Dendritic cell treated with granulocyte-macrophage colony-stimulating factor and Interleukin-4, amounts not matched to agents 40 ng/mL and 50 ng/mL, for 4 days (primary cell): ENCODE results near the gene ABCB8.

ENCODE experiments used
- H3K27ac Mint-ChIP-seq: one replicate; pipeline ENCODE4 v1.8.0; 2022; ENCODE audit warnings: mild to moderate bottlenecking, mixed read lengths
- H3K27me3 Mint-ChIP-seq: one replicate; pipeline ENCODE4 v1.8.0; 2022; ENCODE audit warnings: mild to moderate bottlenecking, mixed read lengths
- H3K36me3 Mint-ChIP-seq: one replicate; pipeline ENCODE4 v1.8.0; 2022; ENCODE audit warnings: low read depth, mixed read lengths
- H3K4me1 Mint-ChIP-seq: one replicate; pipeline ENCODE4 v1.8.0; 2022; ENCODE audit warnings: low read depth, mixed read lengths
- H3K4me3 Mint-ChIP-seq: one replicate; pipeline ENCODE4 v1.8.0; 2022; ENCODE audit warnings: mild to moderate bottlenecking, moderate library complexity, mixed read lengths
- H3K9me3 Mint-ChIP-seq: one replicate; pipeline ENCODE4 v1.8.0; 2022; ENCODE audit warnings: mixed read lengths
- intact Hi-C: fragments of 100-400 bp; cut with micrococcal nuclease; formaldehyde crosslinking; loops from one replicate; pipeline ENCODE4 v1.15.0; 2022

ABCB8 gene

DNA sequence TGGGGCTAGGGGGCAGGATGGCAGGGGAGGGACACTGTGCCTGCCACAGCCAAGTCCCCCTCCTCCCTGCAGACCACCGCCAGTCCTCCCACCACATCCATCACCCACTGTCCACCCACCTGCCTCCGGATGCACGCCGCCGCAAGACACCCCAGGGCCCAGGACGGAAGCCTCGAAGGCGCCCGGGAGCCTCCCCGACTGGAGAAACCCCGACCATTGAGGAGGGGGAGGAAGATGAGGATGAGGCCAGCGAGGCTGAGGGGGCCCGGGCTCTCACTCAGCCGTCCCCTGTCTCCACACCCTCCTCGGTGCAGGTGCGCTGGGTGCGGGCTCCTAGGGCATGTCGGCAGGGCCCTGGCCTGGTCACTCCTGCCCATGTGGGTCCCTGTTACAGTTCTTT lies 36.2 kb downstream of the ABCB8 start:
- H3K4me1 Mint-ChIP-seq = peaks cover 24% of the 10 kb centered on the region
- no peak overlapping the region for H3K4me3 Mint-ChIP-seq
- no peak overlapping the region for H3K27ac Mint-ChIP-seq
- peaks cover 93% of the 10 kb centered on the region for H3K36me3 Mint-ChIP-seq
- H3K9me3 Mint-ChIP-seq = no peaks in the 10 kb centered on the region
- intact Hi-C loops = no loop called here
- no peaks in the 10 kb centered on the region for H3K27me3 Mint-ChIP-seq

DNA sequence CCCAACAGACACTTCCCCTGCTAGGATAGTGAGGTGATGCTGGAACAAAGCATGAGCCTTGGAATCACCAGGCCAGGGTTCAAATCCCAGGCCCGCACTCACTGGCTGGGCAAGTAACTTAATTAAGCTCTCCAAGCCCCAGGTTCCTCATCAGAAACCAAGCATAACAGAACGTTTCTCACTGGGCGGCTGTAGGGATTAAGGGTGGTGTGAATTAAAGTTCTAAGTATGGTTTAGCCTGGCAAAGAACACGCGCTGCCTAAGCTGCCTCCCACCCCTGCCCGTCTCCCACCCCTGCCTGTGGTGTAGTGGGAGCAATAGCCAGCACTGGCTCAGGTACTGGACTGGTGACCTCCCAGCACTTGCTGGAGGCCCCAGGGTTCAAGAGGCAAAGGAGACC lies 36.7 kb downstream of the ABCB8 start:
- Mint-ChIP-seq H3K27ac (no peak overlapping the region), H3K4me3 (no peak overlapping the region), H3K36me3 (peaks cover 93% of the 10 kb centered on the region)

DNA sequence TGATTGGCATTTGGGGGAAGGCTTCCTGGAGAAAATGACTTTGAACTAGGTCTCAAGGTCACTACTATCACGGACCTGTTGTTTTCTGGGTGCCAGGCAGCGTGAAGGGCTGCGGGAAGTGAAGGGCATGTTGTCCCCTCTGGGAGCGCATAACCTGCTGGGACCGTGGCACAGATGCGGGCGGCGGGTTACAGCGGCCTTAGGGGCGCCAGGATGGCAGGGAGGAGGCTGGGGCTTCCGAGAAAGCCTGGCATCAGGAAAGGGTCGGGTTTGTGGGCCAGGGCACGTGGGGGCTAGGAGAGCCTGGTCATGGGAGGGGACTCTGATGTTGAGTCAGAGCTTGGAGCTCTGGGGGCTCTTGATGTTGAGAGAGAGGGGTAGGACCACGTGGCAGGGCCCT lies 37.3 kb downstream of the ABCB8 start:
- no peaks in the 10 kb centered on the region for H3K9me3 Mint-ChIP-seq
- H3K36me3 Mint-ChIP-seq = peaks cover 95% of the 10 kb centered on the region
- intact Hi-C loops = no loop called here
- no peaks in the 10 kb centered on the region for H3K27me3 Mint-ChIP-seq
- H3K27ac Mint-ChIP-seq = no peak overlapping the region
- peaks cover 16% of the 10 kb centered on the region for H3K4me1 Mint-ChIP-seq
- no peak overlapping the region for H3K4me3 Mint-ChIP-seq

More for the DNA sequence above, 36.7 kb downstream of the ABCB8 start:
- intact Hi-C loops = no loop called here
- H3K4me1 Mint-ChIP-seq = peaks cover 22% of the 10 kb centered on the region
- no peaks in the 10 kb centered on the region for H3K27me3 Mint-ChIP-seq
- H3K9me3 Mint-ChIP-seq = no peaks in the 10 kb centered on the region

DNA sequence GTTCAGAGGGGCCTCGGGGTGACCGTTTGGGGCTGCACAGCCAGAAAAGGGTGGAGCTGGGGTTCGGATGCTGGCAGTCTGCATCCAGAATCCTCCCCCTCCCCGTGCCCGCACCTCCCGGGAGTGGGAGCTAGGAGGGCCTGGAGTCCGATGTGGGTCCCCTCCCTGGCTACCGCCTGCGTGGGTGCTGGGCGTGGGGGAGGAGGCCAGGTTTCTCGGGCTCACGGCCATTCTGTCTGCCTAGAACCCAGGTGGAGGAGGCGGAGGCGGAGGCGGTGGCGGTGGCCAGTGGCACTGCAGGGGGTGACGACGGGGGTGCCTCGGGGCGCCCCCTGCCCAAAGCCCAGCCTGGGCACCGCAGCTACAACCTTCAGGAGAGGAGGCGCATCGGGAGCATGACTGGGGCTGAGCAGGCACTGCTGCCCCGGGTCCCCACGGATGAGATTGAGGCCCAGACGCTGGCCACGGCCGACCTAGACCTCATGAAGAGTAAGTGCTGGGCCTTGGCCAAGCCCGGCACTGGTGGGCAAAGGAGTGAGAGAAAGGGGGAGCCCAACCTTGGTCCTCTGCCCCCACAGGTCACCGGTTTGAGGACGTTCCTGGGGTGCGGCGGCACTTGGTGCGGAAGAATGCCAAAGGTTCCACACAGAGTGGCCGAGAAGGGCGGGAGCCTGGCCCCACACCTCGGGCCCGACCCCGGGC lies 38.2 kb downstream of the ABCB8 start:
- Mint-ChIP-seq H3K27ac (no peak overlapping the region), H3K27me3 (no peaks in the 10 kb centered on the region), H3K4me3 (no peak overlapping the region), H3K36me3 (peaks cover 100% of the 10 kb centered on the region), H3K4me1 (peaks cover 7% of the 10 kb centered on the region), H3K9me3 (no peaks in the 10 kb centered on the region)
- intact Hi-C loops = no loop called here

DNA sequence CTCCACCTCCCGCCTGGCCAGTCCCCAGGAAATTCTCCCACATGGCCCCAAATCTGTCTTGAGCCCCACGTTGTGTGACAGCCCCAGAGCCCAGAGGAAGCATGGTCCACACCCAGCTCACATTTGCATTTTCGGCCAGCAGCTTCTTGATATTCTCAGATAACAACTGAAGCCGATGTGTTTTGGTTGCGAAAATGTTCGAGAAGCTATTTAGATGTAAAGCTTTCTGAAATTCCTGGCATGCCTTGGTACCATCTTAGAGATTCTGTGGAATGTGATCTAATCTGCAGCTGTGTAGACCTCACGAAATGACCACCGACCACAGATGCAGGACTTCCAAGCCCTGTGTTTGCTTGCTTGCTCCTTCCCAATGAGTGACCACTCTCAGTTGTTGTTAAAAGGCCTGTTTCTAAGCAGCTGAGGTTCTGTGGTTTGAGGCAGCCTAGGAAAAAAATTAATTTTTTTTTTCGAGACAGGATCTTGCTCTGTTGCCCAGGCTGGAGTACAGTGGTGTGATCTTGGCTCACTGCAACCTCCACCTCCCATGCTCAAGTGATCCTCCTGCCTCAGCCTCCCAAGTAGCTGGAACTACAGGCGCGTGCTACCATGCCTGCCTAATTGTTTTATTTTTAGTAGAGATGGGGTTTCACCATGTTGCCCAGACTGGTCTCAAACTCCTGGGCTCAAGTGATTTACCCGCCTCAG lies 40.0 kb downstream of the ABCB8 start:
- Mint-ChIP-seq H3K36me3 (peaks cover 100% of the 10 kb centered on the region), H3K27ac (no peak overlapping the region)
- intact Hi-C loops = no loop called here

DNA sequence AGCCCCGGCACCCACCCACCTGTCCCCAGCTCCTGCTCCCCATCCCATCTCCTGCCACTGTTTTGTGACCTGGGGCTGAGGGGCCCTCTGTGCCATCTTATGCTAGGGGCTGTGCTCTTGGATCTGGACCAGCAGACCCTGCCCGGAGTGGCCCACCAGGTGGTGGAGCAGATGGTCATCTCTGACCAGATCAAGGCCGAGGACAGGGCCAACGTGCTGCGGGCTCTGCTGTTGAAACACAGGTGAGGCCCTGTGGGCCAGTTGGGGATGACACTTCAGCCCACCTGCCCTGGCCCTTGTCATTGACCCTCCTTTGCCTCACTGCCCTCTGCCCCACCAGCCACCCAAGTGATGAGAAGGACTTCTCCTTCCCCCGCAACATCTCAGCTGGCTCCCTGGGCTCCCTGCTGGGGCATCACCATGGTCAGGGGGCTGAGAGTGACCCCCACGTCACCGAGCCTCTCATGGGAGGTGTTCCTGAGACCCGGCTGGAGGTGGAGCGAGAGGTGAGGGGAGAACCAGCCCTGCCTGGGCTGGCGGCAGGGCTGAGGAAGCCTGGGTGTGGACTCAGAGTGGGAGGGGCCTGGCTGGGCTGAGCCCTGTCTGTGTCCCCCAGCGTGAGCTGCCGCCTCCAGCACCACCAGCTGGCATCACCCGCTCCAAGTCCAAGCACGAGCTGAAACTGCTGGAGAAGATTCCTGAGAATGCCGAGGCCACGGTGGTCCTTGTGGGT lies 41.8 kb downstream of the ABCB8 start:
- H3K27me3 Mint-ChIP-seq = no peaks in the 10 kb centered on the region
- no peaks in the 10 kb centered on the region for H3K9me3 Mint-ChIP-seq
- intact Hi-C loops = no loop called here
- H3K4me3 Mint-ChIP-seq = no peak overlapping the region
- H3K27ac Mint-ChIP-seq = no peak overlapping the region
- H3K4me1 Mint-ChIP-seq = no peaks in the 10 kb centered on the region
- peaks cover 100% of the 10 kb centered on the region for H3K36me3 Mint-ChIP-seq

More for the DNA sequence above, 40.0 kb downstream of the ABCB8 start:
- H3K27me3 Mint-ChIP-seq = no peaks in the 10 kb centered on the region
- H3K4me1 Mint-ChIP-seq = no peaks in the 10 kb centered on the region
- H3K4me3 Mint-ChIP-seq = no peak overlapping the region
- no peaks in the 10 kb centered on the region for H3K9me3 Mint-ChIP-seq

DNA sequence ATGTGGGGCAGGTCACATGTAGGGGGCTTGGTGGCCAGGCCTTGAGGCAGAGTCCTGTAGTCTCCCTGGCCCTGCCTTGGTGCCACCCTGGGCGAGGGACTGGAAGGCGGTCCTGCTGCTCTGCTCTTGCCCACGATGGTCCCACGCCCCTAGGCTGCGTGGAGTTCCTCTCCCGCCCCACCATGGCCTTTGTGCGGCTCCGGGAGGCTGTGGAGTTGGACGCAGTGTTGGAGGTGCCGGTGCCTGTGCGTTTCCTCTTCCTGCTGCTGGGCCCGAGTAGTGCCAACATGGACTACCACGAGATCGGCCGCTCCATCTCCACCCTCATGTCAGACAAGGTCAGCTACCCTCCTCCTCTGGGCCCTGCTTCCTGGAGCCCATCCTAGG lies 42.3 kb downstream of the ABCB8 start:
- H3K27ac Mint-ChIP-seq = no peak overlapping the region
- H3K27me3 Mint-ChIP-seq = no peaks in the 10 kb centered on the region
- no peaks in the 10 kb centered on the region for H3K4me1 Mint-ChIP-seq
- H3K36me3 Mint-ChIP-seq = peaks cover 100% of the 10 kb centered on the region
- no peaks in the 10 kb centered on the region for H3K9me3 Mint-ChIP-seq
- no peak overlapping the region for H3K4me3 Mint-ChIP-seq
- intact Hi-C loops = no loop called here

DNA sequence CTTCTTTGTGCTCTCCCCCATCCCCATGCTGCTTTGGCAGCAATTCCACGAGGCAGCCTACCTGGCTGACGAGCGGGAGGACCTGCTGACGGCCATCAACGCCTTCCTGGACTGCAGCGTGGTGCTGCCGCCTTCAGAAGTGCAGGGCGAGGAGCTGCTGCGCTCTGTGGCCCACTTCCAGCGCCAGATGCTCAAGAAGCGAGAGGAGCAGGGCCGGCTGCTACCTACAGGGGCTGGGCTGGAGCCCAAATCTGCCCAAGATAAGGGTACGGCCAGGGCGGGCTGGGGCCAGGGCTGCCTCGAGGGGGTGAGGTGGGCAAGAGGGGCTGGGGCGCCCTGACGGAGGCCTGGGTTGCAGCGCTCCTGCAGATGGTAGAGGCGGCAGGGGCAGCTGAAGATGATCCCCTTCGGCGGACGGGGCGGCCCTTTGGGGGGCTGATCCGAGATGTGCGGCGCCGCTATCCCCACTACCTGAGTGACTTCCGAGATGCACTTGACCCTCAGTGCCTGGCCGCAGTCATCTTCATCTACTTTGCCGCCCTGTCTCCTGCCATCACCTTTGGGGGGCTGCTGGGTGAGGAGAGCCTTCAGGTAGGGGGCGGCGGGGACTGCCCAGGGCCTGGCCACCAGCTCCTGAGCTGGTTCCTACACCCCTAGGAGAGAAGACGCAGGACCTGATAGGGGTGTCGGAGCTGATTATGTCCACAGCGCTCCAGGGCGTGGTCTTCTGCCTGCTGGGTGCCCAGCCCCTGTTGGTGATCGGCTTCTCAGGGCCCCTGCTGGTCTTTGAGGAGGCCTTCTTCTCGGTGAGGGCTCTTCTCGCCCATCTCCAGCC lies 43.0 kb downstream of the ABCB8 start:
- peaks cover 100% of the 10 kb centered on the region for H3K36me3 Mint-ChIP-seq
- H3K27ac Mint-ChIP-seq = no peak overlapping the region
- H3K9me3 Mint-ChIP-seq = no peaks in the 10 kb centered on the region
- intact Hi-C loops = no loop called here
- H3K4me1 Mint-ChIP-seq = peaks cover 5% of the 10 kb centered on the region
- H3K4me3 Mint-ChIP-seq = no peak overlapping the region
- H3K27me3 Mint-ChIP-seq = no peaks in the 10 kb centered on the region

DNA sequence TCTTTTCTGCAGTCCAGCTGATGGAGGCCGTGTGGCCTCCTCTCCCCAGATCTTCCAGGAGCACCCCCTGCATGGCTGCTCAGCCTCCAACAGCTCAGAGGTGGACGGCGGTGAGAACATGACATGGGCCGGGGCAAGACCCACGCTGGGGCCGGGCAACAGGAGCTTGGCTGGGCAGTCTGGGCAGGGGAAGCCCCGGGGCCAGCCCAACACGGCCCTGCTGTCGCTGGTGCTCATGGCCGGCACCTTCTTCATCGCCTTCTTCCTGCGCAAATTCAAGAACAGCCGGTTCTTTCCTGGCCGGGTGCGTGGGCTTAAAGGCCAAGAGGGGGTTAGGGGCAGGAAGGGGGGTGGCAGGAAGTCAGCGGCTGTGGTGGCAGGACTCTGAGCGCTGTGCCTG lies 45.7 kb downstream of the ABCB8 start:
- intact Hi-C loops = no loop called here
- Mint-ChIP-seq H3K4me3 (no peak overlapping the region), H3K9me3 (no peaks in the 10 kb centered on the region), H3K4me1 (peaks cover 22% of the 10 kb centered on the region), H3K27ac (no peak overlapping the region), H3K36me3 (peaks cover 100% of the 10 kb centered on the region), H3K27me3 (no peaks in the 10 kb centered on the region)

DNA sequence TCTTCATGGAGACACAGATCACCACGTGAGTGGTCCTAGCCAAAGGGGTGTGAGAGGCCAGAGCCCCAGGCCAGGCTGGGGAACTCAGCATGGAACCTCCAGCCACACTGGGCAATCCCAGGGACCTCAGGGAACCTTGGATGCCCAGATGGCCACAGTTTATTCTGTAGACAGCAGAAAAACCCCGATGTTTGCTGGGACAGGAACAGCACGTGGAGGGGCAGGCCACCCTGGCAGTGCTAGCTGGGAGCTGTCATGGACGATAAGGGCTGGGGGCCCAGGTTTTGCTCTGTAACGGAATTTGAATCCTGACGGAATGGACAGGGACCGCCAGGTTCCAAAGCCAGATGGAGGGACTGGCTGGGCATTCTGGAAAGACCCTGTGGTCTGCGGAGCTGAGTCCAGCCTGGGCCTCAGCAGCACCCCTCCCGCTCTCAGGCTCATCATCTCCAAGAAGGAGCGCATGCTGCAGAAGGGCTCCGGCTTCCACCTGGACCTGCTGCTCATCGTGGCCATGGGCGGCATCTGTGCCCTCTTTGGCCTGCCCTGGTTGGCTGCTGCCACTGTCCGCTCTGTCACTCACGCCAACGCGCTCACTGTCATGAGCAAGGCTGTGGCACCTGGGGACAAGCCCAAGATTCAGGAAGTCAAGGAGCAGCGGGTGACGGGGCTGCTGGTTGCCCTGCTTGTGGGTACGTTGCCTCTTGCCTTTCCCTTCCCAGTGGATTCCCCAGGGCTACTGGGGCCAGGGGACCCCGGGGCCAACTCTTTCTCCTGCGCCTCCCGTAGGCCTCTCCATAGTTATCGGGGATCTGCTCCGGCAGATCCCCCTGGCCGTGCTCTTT lies 46.8 kb downstream of the ABCB8 start:
- Mint-ChIP-seq H3K27me3 (no peaks in the 10 kb centered on the region), H3K36me3 (peaks cover 99% of the 10 kb centered on the region), H3K9me3 (no peaks in the 10 kb centered on the region), H3K4me3 (no peak overlapping the region), H3K4me1 (peaks cover 33% of the 10 kb centered on the region), H3K27ac (no peak overlapping the region)
- intact Hi-C loops = no loop called here

DNA sequence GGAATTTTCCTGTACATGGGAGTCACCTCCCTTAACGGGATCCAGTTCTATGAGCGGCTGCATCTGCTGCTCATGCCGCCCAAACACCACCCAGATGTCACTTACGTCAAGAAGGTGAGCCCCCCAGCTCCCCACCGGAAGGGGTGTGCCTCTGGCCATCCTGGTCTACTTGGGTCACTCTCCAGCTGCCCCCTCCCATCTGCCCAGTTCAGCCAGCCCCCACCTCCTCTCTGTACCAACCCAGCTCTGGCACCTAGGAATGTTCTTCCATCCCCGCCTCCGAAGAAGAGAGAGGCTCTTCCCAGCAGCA lies 47.4 kb downstream of the ABCB8 start:
- Mint-ChIP-seq H3K27ac (no peak overlapping the region), H3K9me3 (no peaks in the 10 kb centered on the region), H3K4me3 (no peak overlapping the region), H3K36me3 (peaks cover 99% of the 10 kb centered on the region), H3K4me1 (peaks cover 36% of the 10 kb centered on the region), H3K27me3 (no peaks in the 10 kb centered on the region)
- intact Hi-C loops = no loop called here

DNA sequence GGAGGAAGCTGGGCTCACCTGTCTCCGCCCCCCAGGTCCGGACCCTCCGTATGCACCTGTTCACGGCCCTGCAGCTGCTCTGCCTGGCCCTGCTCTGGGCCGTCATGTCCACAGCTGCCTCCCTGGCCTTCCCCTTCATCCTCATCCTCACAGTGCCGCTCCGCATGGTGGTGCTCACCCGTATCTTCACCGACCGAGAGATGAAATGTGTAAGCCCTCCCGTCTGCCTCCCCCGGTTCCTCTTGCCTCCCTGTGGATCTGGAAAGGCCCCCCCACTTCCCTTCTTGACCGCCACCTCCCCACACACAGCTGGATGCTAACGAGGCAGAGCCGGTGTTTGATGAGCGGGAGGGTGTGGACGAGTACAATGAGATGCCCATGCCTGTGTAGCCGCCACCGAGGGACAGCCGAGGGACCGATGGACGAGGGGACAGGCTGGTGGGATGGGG lies 47.8 kb downstream of the ABCB8 start:
- Mint-ChIP-seq H3K36me3 (peaks cover 99% of the 10 kb centered on the region), H3K4me3 (no peak overlapping the region), H3K27me3 (no peaks in the 10 kb centered on the region), H3K9me3 (no peaks in the 10 kb centered on the region), H3K27ac (no peak overlapping the region), H3K4me1 (peaks cover 36% of the 10 kb centered on the region)
- intact Hi-C loops = no loop called here
